GM12801 (cell line): ENCODE measurements around the gene EGFR.

Experiments
- CTCF ChIP-seq: IDR thresholded peaks from one replicate; pipeline ENCODE4 v1.5.1; 2011; ENCODE audit warnings: control low read depth; ENCODE audit not compliant: insufficient read length; ENCODE audit errors: extremely low read depth

EGFR gene

GRCh38 chr7:55031075-55031474 is 12.3 kb downstream of the EGFR start:
- TF ChIP-seq CTCF: no peak

GRCh38 chr7:55032069-55032699 is 13.4 kb downstream of the EGFR start:
- no peak for TF ChIP-seq CTCF

GRCh38 chr7:55033236-55033846 is 14.5 kb downstream of the EGFR start:
- TF ChIP-seq CTCF: no peak

GRCh38 chr7:55034776-55035175 is 16.0 kb downstream of the EGFR start:
- TF ChIP-seq CTCF: no peak

- no peak for TF ChIP-seq CTCF
Observed at GRCh38 chr7:55036950-55037736, 18.3 kb downstream of the EGFR start.

GRCh38 chr7:55043691-55044370 is 25.0 kb downstream of the EGFR start:
- no peak for TF ChIP-seq CTCF

GRCh38 chr7:55044371-55044717 is 25.5 kb downstream of the EGFR start:
- no peak for TF ChIP-seq CTCF
